GM12891 (cell line): ENCODE measurements around the gene WFDC1.
"Not testable (repeated sequence)": the region's sequence is repeated elsewhere in the genome, so short reads cannot be mapped to it uniquely, and the experiment has no call there.

Experiments
- POLR2A ChIP-seq: IDR thresholded peaks from 2 replicates; pipeline ENCODE4 v1.6.1; 2011; ENCODE audit warnings: low read depth, low read length, control low read depth
- POLR2AphosphoS5 ChIP-seq: IDR thresholded peaks from 2 replicates; pipeline ENCODE4 v1.6.1; 2011; ENCODE audit warnings: low read depth, low read length, control low read depth
- POU2F2 ChIP-seq: IDR thresholded peaks from 2 replicates; pipeline ENCODE4 v1.6.1; 2011; ENCODE audit warnings: low read depth, mild to moderate bottlenecking, control low read depth, low read length, moderate library complexity
- SPI1 ChIP-seq: IDR thresholded peaks from 2 replicates; pipeline ENCODE4 v1.6.1; 2011; ENCODE audit warnings: low read depth, low read length, control low read depth
- TAF1 ChIP-seq: IDR thresholded peaks from 2 replicates; pipeline ENCODE4 v1.6.1; 2011; ENCODE audit warnings: low read depth, low read length, control low read depth

DNA sequence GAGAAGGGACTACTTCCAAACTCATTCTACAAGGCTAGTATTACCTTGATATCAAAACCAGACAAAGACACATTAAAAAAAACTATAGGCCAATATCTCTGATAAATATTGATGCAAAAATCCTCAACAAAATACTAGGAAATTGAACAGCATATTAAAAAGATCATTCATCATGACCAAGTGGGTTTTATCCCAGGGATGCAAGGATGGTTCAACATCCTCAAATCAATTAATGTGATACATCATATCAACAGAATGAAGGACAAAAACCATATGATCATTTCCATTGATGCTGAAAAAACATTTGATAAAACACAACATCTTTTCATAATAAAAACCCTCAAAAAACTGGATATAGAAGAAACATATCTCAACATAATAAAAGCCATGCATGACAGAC is 42.6 kb downstream of the WFDC1 start:
- not testable (repeated sequence) for TF ChIP-seq POLR2AphosphoS5, POLR2A, TAF1, POU2F2, SPI1
